GM12892 (cell line): ENCODE results near the gene DHRS7B.
"Not testable (repeated sequence)": the region's sequence is repeated elsewhere in the genome, so short reads cannot be mapped to it uniquely, and the experiment has no call there.

Experiments
- DNase-seq: peaks from one replicate; pipeline ENCODE4 v3.0.0; 2011; ENCODE audit not compliant: insufficient read length
- FAIRE-seq: peaks from 2 replicates; lab custom pipeline; 2011; peaks lifted over from hg19 to GRCh38; lab: Jason Lieb, UNC
- POLR2A ChIP-seq: IDR thresholded peaks from 2 replicates; pipeline ENCODE4 v1.6.1; 2011; ENCODE audit warnings: low read depth, low read length, control low read depth
- POLR2AphosphoS5 ChIP-seq: IDR thresholded peaks from 2 replicates; pipeline ENCODE4 v1.6.1; 2011; ENCODE audit warnings: low read depth, low read length, control low read depth
- TAF1 ChIP-seq: IDR thresholded peaks from 2 replicates; pipeline ENCODE4 v1.6.1; 2011; ENCODE audit warnings: low read depth, mild to moderate bottlenecking, control low read depth, low read length, borderline replicate concordance

DHRS7B gene

GRCh38 chr17:21191698-21192097 is 64.9 kb downstream of the DHRS7B start:
- no peak for FAIRE-seq
- DNase-seq, result no peak
- no peak for TF ChIP-seq TAF1
- TF ChIP-seq POLR2AphosphoS5, result no peak
- no peak for TF ChIP-seq POLR2A

DNA sequence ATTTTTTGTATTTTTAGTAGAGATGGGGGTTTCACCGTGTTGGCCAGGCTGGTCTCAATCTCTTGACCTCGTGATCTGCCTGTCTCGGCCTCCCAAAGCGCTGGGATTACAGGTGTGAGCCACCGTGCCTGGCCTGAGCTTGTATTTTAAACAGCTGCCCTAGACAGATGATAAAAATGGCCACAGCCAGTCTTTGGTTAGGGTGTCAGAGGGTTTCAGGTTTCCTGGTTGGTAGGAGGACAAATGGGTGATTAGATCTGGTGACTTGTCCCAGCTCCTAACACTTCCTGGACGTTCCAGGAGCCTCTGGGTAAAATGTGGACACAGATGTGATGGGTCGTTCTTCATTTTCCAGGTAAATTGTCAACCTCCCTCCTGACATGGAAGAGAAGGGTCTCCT is 65.7 kb downstream of the DHRS7B start:
- not testable (repeated sequence) for FAIRE-seq, DNase-seq

DNA sequence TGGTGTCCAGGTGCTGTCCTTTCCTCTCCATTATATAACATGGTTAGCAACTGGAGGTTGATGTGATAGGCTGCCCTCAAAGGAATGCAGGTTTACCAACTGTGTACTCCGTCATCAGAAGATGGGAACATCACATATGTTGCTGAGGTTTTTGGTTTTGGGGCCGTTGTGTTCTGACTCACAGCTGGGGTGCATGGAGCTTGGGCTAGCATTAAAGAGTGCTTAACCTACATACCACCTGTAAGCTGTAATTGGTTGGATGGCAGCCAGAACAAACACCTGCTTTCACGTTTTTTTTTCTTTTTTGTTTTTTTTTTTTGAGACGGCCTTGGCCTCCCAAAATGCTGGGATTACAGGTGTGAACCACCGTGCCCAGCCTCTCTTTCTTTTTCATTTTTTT is 66.3 kb downstream of the DHRS7B start:
- DNase-seq (no peak), FAIRE-seq (no peak)
- no peak for TF ChIP-seq POLR2A
- no peak for TF ChIP-seq TAF1
- TF ChIP-seq POLR2AphosphoS5, result no peak

DNA sequence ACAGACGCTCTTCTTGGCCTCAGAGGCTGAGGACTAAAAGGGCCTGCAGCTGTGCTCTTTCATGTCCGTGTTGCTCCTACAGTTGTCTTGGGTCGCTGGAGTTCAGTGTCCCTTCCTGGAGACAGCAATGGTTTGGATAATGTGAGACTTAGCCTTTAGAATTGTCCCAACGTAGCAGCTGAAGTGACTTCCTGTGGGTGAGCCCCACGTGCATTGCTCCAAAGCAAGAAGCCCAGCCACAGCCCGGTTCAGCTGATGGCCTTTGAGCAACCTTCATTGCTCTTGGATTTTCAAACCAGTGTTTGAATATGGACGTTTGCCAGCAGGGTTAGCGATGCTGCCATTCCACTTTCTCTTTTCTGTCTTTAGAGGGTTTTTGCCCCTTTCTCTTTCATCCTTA is 67.5 kb downstream of the DHRS7B start:
- no peak for TF ChIP-seq TAF1
- TF ChIP-seq POLR2A, result no peak
- no peak for TF ChIP-seq POLR2AphosphoS5
- FAIRE-seq, result no peak
- no peak for DNase-seq

- DNase-seq (no peak), FAIRE-seq (no peak)
- TF ChIP-seq TAF1, result no peak
- no peak for TF ChIP-seq POLR2AphosphoS5
Observed at GRCh38 chr17:21194703-21195102, 67.9 kb downstream of the DHRS7B start.

- DNase-seq, result no peak
- FAIRE-seq, result no peak
- TF ChIP-seq POLR2A (no peak), POLR2AphosphoS5 (no peak), TAF1 (no peak)
Observed at GRCh38 chr17:21196126-21196525, 69.4 kb downstream of the DHRS7B start.

- no peak for FAIRE-seq
- DNase-seq, result no peak
- TF ChIP-seq TAF1 (no peak), POLR2A (no peak), POLR2AphosphoS5 (no peak)
Observed at GRCh38 chr17:21198411-21198810, 71.6 kb downstream of the DHRS7B start.

DNA sequence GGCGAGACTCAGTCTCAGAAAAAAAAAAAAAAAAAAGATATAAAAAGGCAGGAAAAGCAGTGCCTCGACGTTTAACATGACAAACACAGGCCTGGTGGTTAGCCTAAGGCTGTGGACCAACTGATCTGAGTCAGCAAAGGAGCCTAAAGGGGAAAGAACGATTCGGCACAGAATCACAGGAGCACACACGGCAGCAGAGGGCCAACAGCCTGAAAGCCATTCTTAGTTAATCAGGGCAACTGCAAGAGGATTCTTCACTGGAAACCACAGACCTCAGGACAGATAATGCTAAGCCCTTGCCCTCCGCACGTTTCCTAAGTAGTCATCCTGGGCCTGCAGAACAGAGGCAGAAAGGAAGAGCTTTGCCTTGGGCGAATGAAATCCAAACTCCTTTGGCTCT is 72.5 kb downstream of the DHRS7B start:
- TF ChIP-seq POLR2AphosphoS5 (no peak), TAF1 (no peak), POLR2A (no peak)
- DNase-seq (no peak), FAIRE-seq (no peak)

- no peak for DNase-seq
- TF ChIP-seq POLR2AphosphoS5, result no peak
- no peak for TF ChIP-seq TAF1
- 0 out of 2 replicates have a peak, but pooled peaks have one; percentile 21 for TF ChIP-seq POLR2A
- FAIRE-seq, result no peak
Observed at GRCh38 chr17:21199856-21200255, 73.1 kb downstream of the DHRS7B start.

DNA sequence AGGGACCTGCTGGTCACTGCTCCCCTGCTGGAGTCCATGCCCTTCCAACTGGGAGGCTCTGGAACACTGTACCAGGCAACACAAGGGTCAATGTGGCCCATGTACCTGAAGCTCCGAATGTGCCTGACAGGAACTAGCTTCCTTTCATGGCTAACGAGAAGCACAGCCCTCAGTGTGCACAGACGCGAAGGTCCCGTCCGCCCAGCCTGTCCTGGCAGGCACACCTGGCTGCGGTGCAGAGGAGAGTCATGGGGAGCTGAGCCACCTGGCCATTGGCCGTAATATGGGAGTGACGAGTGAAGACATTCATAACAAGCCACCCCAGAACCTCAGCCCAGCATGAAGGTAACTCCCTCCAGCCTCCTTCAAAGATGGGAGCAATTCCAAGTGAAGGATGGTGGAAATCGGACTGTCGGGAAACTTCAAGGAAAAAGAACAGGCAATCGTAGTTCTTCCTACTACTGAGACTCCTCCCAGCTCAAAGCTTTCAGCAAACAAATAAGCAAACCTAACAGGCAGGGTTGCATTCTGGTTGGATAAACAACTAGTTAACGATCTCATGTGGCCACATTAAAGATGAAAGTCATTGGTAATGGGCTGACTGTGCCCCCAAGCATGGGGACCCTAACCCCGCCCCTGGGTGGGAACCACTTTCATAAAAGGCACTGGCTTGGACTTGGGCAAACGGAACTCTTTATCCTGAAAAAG is 74.0 kb downstream of the DHRS7B start:
- TF ChIP-seq POLR2AphosphoS5 (no peak), POLR2A (no peak), TAF1 (no peak)
- FAIRE-seq, result no peak
- no peak for DNase-seq

DNA sequence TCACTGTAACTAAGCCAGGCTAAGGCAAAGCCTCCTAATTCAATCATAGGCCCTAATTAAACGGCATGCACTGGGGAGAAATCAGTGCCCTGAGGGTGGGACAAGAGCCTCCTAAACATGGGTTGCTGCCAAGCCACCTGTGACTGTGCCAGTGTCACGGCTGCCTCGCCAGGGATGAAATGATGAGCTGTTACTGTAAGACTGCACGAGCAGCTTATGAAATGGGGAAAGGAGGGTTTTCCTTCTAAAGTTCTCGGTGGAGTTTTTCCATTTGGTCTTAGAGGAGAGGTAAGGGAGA is 74.5 kb downstream of the DHRS7B start:
- no peak for FAIRE-seq
- no peak for TF ChIP-seq POLR2A
- no peak for TF ChIP-seq TAF1
- no peak for TF ChIP-seq POLR2AphosphoS5
- DNase-seq, result no peak

GRCh38 chr17:21201874-21202273 is 75.1 kb downstream of the DHRS7B start:
- FAIRE-seq (no peak), DNase-seq (no peak)
- no peak for TF ChIP-seq TAF1
- no peak for TF ChIP-seq POLR2A
- no peak for TF ChIP-seq POLR2AphosphoS5
